HUES64 (cell line): ENCODE results near the gene RFC1.
"Not testable (repeated sequence)": the region's sequence is repeated elsewhere in the genome, so short reads cannot be mapped to it uniquely, and the experiment has no call there.

Experiments used
- H3K27ac ChIP-seq: 2 replicates; pipeline ENCODE4 v1.7.0; 2013; ENCODE audit warnings: low read depth, low read length, inconsistent platforms
- H3K27me3 ChIP-seq: 2 replicates; pipeline ENCODE4 v1.6.1; 2013; ENCODE audit warnings: mild to moderate bottlenecking, low read length; ENCODE audit not compliant: insufficient read depth
- H3K36me3 ChIP-seq: 2 replicates; pipeline ENCODE4 v1.6.1; 2013; ENCODE audit warnings: mild to moderate bottlenecking, low read length; ENCODE audit not compliant: insufficient read depth
- H3K4me1 ChIP-seq: 2 replicates; pipeline ENCODE4 v1.6.1; 2013; ENCODE audit warnings: mild to moderate bottlenecking, low read length, moderate library complexity; ENCODE audit not compliant: insufficient read depth
- H3K4me3 ChIP-seq: 2 replicates; pipeline ENCODE4 v1.5.1; 2013; ENCODE audit warnings: mild to moderate bottlenecking, low read length, moderate library complexity
- H3K9ac ChIP-seq: 2 replicates; pipeline ENCODE4 v1.6.1; 2013; ENCODE audit warnings: mild to moderate bottlenecking, low read depth, low read length
- H3K9me3 ChIP-seq: 2 replicates; pipeline ENCODE4 v1.6.1; 2013; ENCODE audit warnings: low read depth, low read length; ENCODE audit not compliant: insufficient read depth
- WGBS: fragments of 150-250, 120-280 bp; methylation state at CpG from one replicate; pipeline ENCODE4 v1.1.7; 2013; ENCODE audit warnings: missing lambda C conversion rate; 5-methylcytosine and 5-hydroxymethylcytosine counted together

The RFC1 gene

GRCh38 chr4:39280770-39281169, 85.4 kb downstream of the RFC1 start:
- H3K27me3 ChIP-seq: no peaks in the 10 kb centered on the region
- no peaks in the 10 kb centered on the region for H3K4me1 ChIP-seq
- peaks cover 32% of the 10 kb centered on the region; the same call in 1 of the 2 replicates for H3K36me3 ChIP-seq
- no peak overlapping the region for H3K9ac ChIP-seq
- H3K4me3 ChIP-seq: no peak overlapping the region
- WGBS: 89% methylated on average over 2 of the region's 2 CpGs
- no peak overlapping the region for H3K27ac ChIP-seq
- no peaks in the 10 kb centered on the region for H3K9me3 ChIP-seq

GRCh38 chr4:39279416-39279815, 86.7 kb downstream of the RFC1 start:
- Histone ChIP-seq H3K27ac (no peak overlapping the region), H3K9me3 (no peaks in the 10 kb centered on the region), H3K27me3 (no peaks in the 10 kb centered on the region), H3K36me3 (peaks cover 31% of the 10 kb centered on the region; the same call in 1 of the 2 replicates), H3K4me3 (no peak overlapping the region), H3K9ac (no peak overlapping the region), H3K4me1 (no peaks in the 10 kb centered on the region)
- WGBS: 89% methylated on average over 5 of the region's 5 CpGs

- no peaks in the 10 kb centered on the region for H3K4me1 ChIP-seq
- no peaks in the 10 kb centered on the region for H3K27me3 ChIP-seq
- no peak overlapping the region for H3K4me3 ChIP-seq
- 97% methylated on average over 9 of the region's 9 CpGs for WGBS
- H3K9ac ChIP-seq: no peak overlapping the region
- no peaks in the 10 kb centered on the region for H3K9me3 ChIP-seq
- no peak overlapping the region for H3K27ac ChIP-seq
- H3K36me3 ChIP-seq: peaks cover 39% of the 10 kb centered on the region
Measured at GRCh38 chr4:39278476-39278875, 87.7 kb downstream of the RFC1 start.

- not testable (repeated sequence) for H3K27me3 ChIP-seq, H3K27ac ChIP-seq, H3K9me3 ChIP-seq, H3K9ac ChIP-seq, H3K4me3 ChIP-seq, H3K4me1 ChIP-seq
- peaks cover 48% of the 10 kb centered on the region for H3K36me3 ChIP-seq
- WGBS: 92% methylated on average over 6 of the region's 6 CpGs
Measured at GRCh38 chr4:39277661-39278060, 88.5 kb downstream of the RFC1 start.

GRCh38 chr4:39274503-39274902, 91.7 kb downstream of the RFC1 start:
- Histone ChIP-seq H3K4me3 (no peak overlapping the region), H3K9ac (no peak overlapping the region), H3K4me1 (no peaks in the 10 kb centered on the region), H3K9me3 (no peaks in the 10 kb centered on the region), H3K36me3 (peaks cover 52% of the 10 kb centered on the region), H3K27ac (no peak overlapping the region), H3K27me3 (no peaks in the 10 kb centered on the region)
- WGBS: 90% methylated on average over 4 of the region's 4 CpGs

GRCh38 chr4:39263895-39264294, 102.3 kb downstream of the RFC1 start:
- Histone ChIP-seq H3K9ac (no peak overlapping the region), H3K4me3 (no peak overlapping the region)
- WGBS: 87% methylated on average over 1 of the region's 2 CpGs

GRCh38 chr4:39259571-39260330, 106.4 kb downstream of the RFC1 start:
- H3K36me3 ChIP-seq: peaks cover 13% of the 10 kb centered on the region

More at GRCh38 chr4:39263895-39264294, 102.3 kb downstream of the RFC1 start:
- no peaks in the 10 kb centered on the region for H3K4me1 ChIP-seq
- H3K36me3 ChIP-seq: no peaks in the 10 kb centered on the region
- no peak overlapping the region for H3K27ac ChIP-seq
- H3K27me3 ChIP-seq: no peaks in the 10 kb centered on the region
- H3K9me3 ChIP-seq: no peaks in the 10 kb centered on the region

GRCh38 chr4:39256436-39256835, 109.7 kb downstream of the RFC1 start:
- peaks cover 13% of the 10 kb centered on the region for H3K36me3 ChIP-seq
- 89% methylated on average over 2 of the region's 2 CpGs for WGBS
- H3K4me1 ChIP-seq: peaks cover 10% of the 10 kb centered on the region; the same call in 1 of the 2 replicates
- no peak overlapping the region for H3K4me3 ChIP-seq
- H3K9ac ChIP-seq: no peak overlapping the region
- H3K9me3 ChIP-seq: no peaks in the 10 kb centered on the region
- H3K27me3 ChIP-seq: no peaks in the 10 kb centered on the region
- H3K27ac ChIP-seq: no peak overlapping the region

More at GRCh38 chr4:39259571-39260330, 106.4 kb downstream of the RFC1 start:
- no peak overlapping the region for H3K27ac ChIP-seq
- H3K4me3 ChIP-seq: no peak overlapping the region
- H3K9ac ChIP-seq: no peak overlapping the region
- no peaks in the 10 kb centered on the region for H3K9me3 ChIP-seq
- H3K4me1 ChIP-seq: peaks cover 8% of the 10 kb centered on the region; the same call in 1 of the 2 replicates
- WGBS: 93% methylated on average over 1 of the region's 4 CpGs
- no peaks in the 10 kb centered on the region for H3K27me3 ChIP-seq

GRCh38 chr4:39255871-39256270, 110.3 kb downstream of the RFC1 start:
- no peak overlapping the region for H3K9ac ChIP-seq
- no peaks in the 10 kb centered on the region for H3K27me3 ChIP-seq
- peaks cover 13% of the 10 kb centered on the region for H3K36me3 ChIP-seq
- peaks cover 10% of the 10 kb centered on the region; the same call in 1 of the 2 replicates for H3K4me1 ChIP-seq
- H3K27ac ChIP-seq: peak overlapping the region; percentile 46; the same call in 1 of the 2 replicates
- no peaks in the 10 kb centered on the region for H3K9me3 ChIP-seq
- no peak overlapping the region for H3K4me3 ChIP-seq
- WGBS: 96% methylated on average over 5 of the region's 5 CpGs

GRCh38 chr4:39255266-39255665, 110.9 kb downstream of the RFC1 start:
- peaks cover 13% of the 10 kb centered on the region for H3K36me3 ChIP-seq
- no peak overlapping the region for H3K9ac ChIP-seq
- H3K27ac ChIP-seq: no peak overlapping the region; the same call in 1 of the 2 replicates
- peaks cover 10% of the 10 kb centered on the region; the same call in 1 of the 2 replicates for H3K4me1 ChIP-seq
- H3K27me3 ChIP-seq: no peaks in the 10 kb centered on the region
- 11% methylated on average over 1 of the region's 2 CpGs for WGBS
- no peak overlapping the region for H3K4me3 ChIP-seq
- no peaks in the 10 kb centered on the region for H3K9me3 ChIP-seq

- Histone ChIP-seq H3K4me3 (no peak overlapping the region), H3K27ac (no peak overlapping the region), H3K36me3 (peaks cover 22% of the 10 kb centered on the region), H3K9me3 (peaks cover 15% of the 10 kb centered on the region), H3K27me3 (no peaks in the 10 kb centered on the region), H3K9ac (no peak overlapping the region), H3K4me1 (no peaks in the 10 kb centered on the region)
- 93% methylated on average over 2 of the region's 3 CpGs for WGBS
Measured at GRCh38 chr4:39243462-39243861, 122.7 kb downstream of the RFC1 start.
